ENCODE measurements around the gene TSHZ2. TPM values are rescaled to one million over a fixed set of nuclear protein-coding genes. Genes with fewer than 3 reads are reported as not detected.

Gene TSHZ2
- polyA plus RNA-seq, 1 donor from 2014 or later: 4.6 TPM

GRCh38 chr20:52981051-52981450 lies 8.9 kb downstream of the TSHZ2 start:
- Histone ChIP-seq H3K79me2 (replicated peaks; ENCODE audit: insufficient read depth, low read length) (peaks cover 18% of the 10 kb centered on the region), H4K20me1 (ENCODE audit: insufficient read depth) (no peaks in the 10 kb centered on the region), H3K4me3 (ENCODE audit: low read length) (no peak overlapping the region), H2AFZ (ENCODE audit: low read depth, low read length) (no peak overlapping the region), H3K27me3 (ENCODE audit: insufficient read depth, low read depth, low read length) (no peaks in the 10 kb centered on the region), H3F3A (ENCODE audit: insufficient read depth, low read length, poor library complexity, severe bottlenecking) (no peaks in the 10 kb centered on the region), H3K9ac (ENCODE audit: low read length) (no peak overlapping the region), H3K36me3 (ENCODE audit: insufficient read depth, low read length) (no peaks in the 10 kb centered on the region), H3K27ac (ENCODE audit: low read length) (no peak overlapping the region), H3K9me3 (ENCODE audit: low read length) (peaks cover 3% of the 10 kb centered on the region), H3K9me2 (ENCODE audit: insufficient read depth, low read length) (no peaks in the 10 kb centered on the region), H3K4me2 (ENCODE audit: low read length) (no peak overlapping the region)
- TF ChIP-seq CTCF (IDR thresholded peaks at IDR 0.05; ENCODE audit: poor library complexity, severe bottlenecking) (no peak), EP300 (conservative IDR thresholded peaks at IDR 0.05; ENCODE audit: poor library complexity, severe bottlenecking) (no peak), TAF1 (IDR thresholded peaks at IDR 0.05; ENCODE audit: low read depth) (no peak), SMC3 (conservative IDR thresholded peaks at IDR 0.05; ENCODE audit: poor library complexity) (no peak), RAD21 (conservative IDR thresholded peaks at IDR 0.05) (no peak), REST (IDR thresholded peaks at IDR 0.05; ENCODE audit: borderline replicate concordance) (no peak), POLR2AphosphoS5 (IDR thresholded peaks at IDR 0.05) (no peak), MXI1 (conservative IDR thresholded peaks at IDR 0.05; ENCODE audit: poor library complexity, severe bottlenecking) (no peak), EZH2 (IDR thresholded peaks at IDR 0.05; ENCODE audit: borderline replicate concordance, insufficient read depth, low read length, poor library complexity, severe bottlenecking) (no peak)

GRCh38 chr20:52983726-52984450 lies 11.7 kb downstream of the TSHZ2 start:
- H3K4me3 ChIP-seq (ENCODE audit: low read length): no peak overlapping the region
- H3K79me2 ChIP-seq (replicated peaks; ENCODE audit: insufficient read depth, low read length): no peaks in the 10 kb centered on the region
- no peaks in the 10 kb centered on the region for H3K9me2 ChIP-seq (ENCODE audit: insufficient read depth, low read length)
- no peaks in the 10 kb centered on the region for H4K20me1 ChIP-seq (ENCODE audit: insufficient read depth)
- TF ChIP-seq SMC3 (conservative IDR thresholded peaks at IDR 0.05; ENCODE audit: poor library complexity): no peak
- TF ChIP-seq REST (IDR thresholded peaks at IDR 0.05; ENCODE audit: borderline replicate concordance): no peak
- TF ChIP-seq POLR2AphosphoS5 (IDR thresholded peaks at IDR 0.05): no peak
- no peak for TF ChIP-seq EZH2 (IDR thresholded peaks at IDR 0.05; ENCODE audit: borderline replicate concordance, insufficient read depth, low read length, poor library complexity, severe bottlenecking)
- TF ChIP-seq RAD21 (conservative IDR thresholded peaks at IDR 0.05): no peak
- TF ChIP-seq CTCF (IDR thresholded peaks at IDR 0.05; ENCODE audit: poor library complexity, severe bottlenecking): no peak
- no peak for TF ChIP-seq TAF1 (IDR thresholded peaks at IDR 0.05; ENCODE audit: low read depth)
- TF ChIP-seq MXI1 (conservative IDR thresholded peaks at IDR 0.05; ENCODE audit: poor library complexity, severe bottlenecking): no peak
- TF ChIP-seq EP300 (conservative IDR thresholded peaks at IDR 0.05; ENCODE audit: poor library complexity, severe bottlenecking): no peak
- peaks cover 3% of the 10 kb centered on the region for H3K9me3 ChIP-seq (ENCODE audit: low read length)
- no peak overlapping the region for H3K4me2 ChIP-seq (ENCODE audit: low read length)
- no peaks in the 10 kb centered on the region for H3F3A ChIP-seq (ENCODE audit: insufficient read depth, low read length, poor library complexity, severe bottlenecking)
- no peak overlapping the region for H2AFZ ChIP-seq (ENCODE audit: low read depth, low read length)
- H3K36me3 ChIP-seq (ENCODE audit: insufficient read depth, low read length): no peaks in the 10 kb centered on the region
- no peaks in the 10 kb centered on the region for H3K27me3 ChIP-seq (ENCODE audit: insufficient read depth, low read depth, low read length)
- no peak overlapping the region for H3K27ac ChIP-seq (ENCODE audit: low read length)
- no peak overlapping the region for H3K9ac ChIP-seq (ENCODE audit: low read length)
